GM21825 (cell line): ENCODE measurements around the gene PHOX2A.
"Not testable (repeated sequence)": the region's sequence is repeated elsewhere in the genome, so short reads cannot be mapped to it uniquely, and the experiment has no call there.

Experiments used
- ATAC-seq: cut with Tn5 transposase; IDR thresholded peaks from one replicate; pipeline ENCODE4 v1.9.1; 2021; ENCODE audit warnings: mild to moderate bottlenecking, moderate library complexity; ENCODE audit not compliant: unreplicated experiment

Gene PHOX2A

GRCh38 chr11:72244060-72244360 is at the start of gene PHOX2A:
Gene PHOX2A (minus strand): TSS chr11:72244176. CDS start chr11:72244004, 172 bp downstream.
- ATAC-seq, result no peak

- no peak for ATAC-seq
These were observed 49.4 kb upstream of the PHOX2A start for GRCh38 chr11:72293391-72293790.

GRCh38 chr11:72292106-72292785 is 48.3 kb upstream of the PHOX2A start:
- ATAC-seq, result no peak

- ATAC-seq, result not testable (repeated sequence)
These were observed 46.8 kb upstream of the PHOX2A start for GRCh38 chr11:72290741-72291140.

- no peak for ATAC-seq
These were observed 43.3 kb upstream of the PHOX2A start for GRCh38 chr11:72287293-72287692.

- no peak for ATAC-seq
These were observed 40.0 kb upstream of the PHOX2A start for GRCh38 chr11:72283947-72284346.

GRCh38 chr11:72280726-72281315 is 36.8 kb upstream of the PHOX2A start:
- ATAC-seq, result no peak

GRCh38 chr11:72280037-72280436 is 36.1 kb upstream of the PHOX2A start:
- no peak for ATAC-seq

GRCh38 chr11:72278905-72279304 is 34.9 kb upstream of the PHOX2A start:
- no peak for ATAC-seq

GRCh38 chr11:72274435-72274834 is 30.5 kb upstream of the PHOX2A start:
- ATAC-seq, result no peak

- ATAC-seq, result no peak
These were observed 28.0 kb upstream of the PHOX2A start for GRCh38 chr11:72271980-72272379.

- no peak for ATAC-seq
These were observed 24.1 kb upstream of the PHOX2A start for GRCh38 chr11:72267956-72268617.

GRCh38 chr11:72266960-72267359 is 23.0 kb upstream of the PHOX2A start:
- ATAC-seq, result not testable (repeated sequence)

GRCh38 chr11:72265951-72266350 is 22.0 kb upstream of the PHOX2A start:
- ATAC-seq, result no peak

GRCh38 chr11:72263361-72263760 is 19.4 kb upstream of the PHOX2A start:
- ATAC-seq, result no peak

GRCh38 chr11:72260574-72260973 is 16.6 kb upstream of the PHOX2A start:
- ATAC-seq, result no peak

GRCh38 chr11:72259490-72259889 is 15.5 kb upstream of the PHOX2A start:
- ATAC-seq, result no peak

- ATAC-seq, result no peak
These were observed 13.6 kb upstream of the PHOX2A start for GRCh38 chr11:72257570-72257969.

GRCh38 chr11:72254299-72254993 is 10.5 kb upstream of the PHOX2A start:
- no peak for ATAC-seq

GRCh38 chr11:72253392-72253791 is 9.4 kb upstream of the PHOX2A start:
- ATAC-seq, result no peak

GRCh38 chr11:72251614-72252013 is 7.6 kb upstream of the PHOX2A start:
- no peak for ATAC-seq
